ENCODE measurements around the gene DMXL1. TPM values are rescaled to one million over a fixed set of nuclear protein-coding genes. Genes with fewer than 3 reads are reported as not detected.
A peak's percentile ranks its signal among the peaks of the same experiment; 100 is the strongest.

The DMXL1 gene
- total RNA-seq, 1 donor from 2014 or later, result 48.3 TPM

GRCh38 chr5:119257613-119258012 lies 186.7 kb downstream of the DMXL1 start:
- Mint-ChIP-seq H3K4me3 (ENCODE audit: low read depth) (no peak overlapping the region), H3K27ac (no peak overlapping the region), H3K4me1 (ENCODE audit: low read depth) (no peaks in the 10 kb centered on the region), H3K27me3 (no peaks in the 10 kb centered on the region), H3K9me3 (ENCODE audit: low read depth) (peaks cover 39% of the 10 kb centered on the region), H3K36me3 (ENCODE audit: insufficient read depth) (peaks cover 16% of the 10 kb centered on the region)
- DNase-seq (ENCODE audit: low spot score, unreplicated experiment), result no peak
- no peak for TF ChIP-seq CTCF (IDR thresholded peaks at IDR 0.05; ENCODE audit: unreplicated experiment)

- H3K27me3 Mint-ChIP-seq, result peaks cover 7% of the 10 kb centered on the region
- no peak overlapping the region for H3K27ac Mint-ChIP-seq
- H3K9me3 Mint-ChIP-seq (ENCODE audit: low read depth), result peaks cover 3% of the 10 kb centered on the region
- H3K4me3 Mint-ChIP-seq (ENCODE audit: low read depth), result no peak overlapping the region
- DNase-seq (ENCODE audit: low spot score, unreplicated experiment), result no peak
- TF ChIP-seq CTCF (IDR thresholded peaks at IDR 0.05; ENCODE audit: unreplicated experiment), result no peak
- peaks cover 3% of the 10 kb centered on the region for H3K4me1 Mint-ChIP-seq (ENCODE audit: low read depth)
- H3K36me3 Mint-ChIP-seq (ENCODE audit: insufficient read depth), result no peaks in the 10 kb centered on the region
These were observed 192.8 kb downstream of the DMXL1 start for GRCh38 chr5:119263639-119264038.

GRCh38 chr5:119264186-119264585 lies 193.3 kb downstream of the DMXL1 start:
- H3K4me3 Mint-ChIP-seq (ENCODE audit: low read depth), result no peak overlapping the region
- H3K36me3 Mint-ChIP-seq (ENCODE audit: insufficient read depth), result no peaks in the 10 kb centered on the region
- peaks cover 3% of the 10 kb centered on the region for H3K9me3 Mint-ChIP-seq (ENCODE audit: low read depth)
- no peak for DNase-seq (ENCODE audit: low spot score, unreplicated experiment)
- peaks cover 3% of the 10 kb centered on the region for H3K4me1 Mint-ChIP-seq (ENCODE audit: low read depth)
- no peak overlapping the region for H3K27ac Mint-ChIP-seq
- TF ChIP-seq CTCF (IDR thresholded peaks at IDR 0.05; ENCODE audit: unreplicated experiment), result no peak
- H3K27me3 Mint-ChIP-seq, result peaks cover 7% of the 10 kb centered on the region

GRCh38 chr5:119267958-119268386 lies 197.1 kb downstream of the DMXL1 start:
- H3K27me3 Mint-ChIP-seq, result peaks cover 7% of the 10 kb centered on the region
- no peak for TF ChIP-seq CTCF (IDR thresholded peaks at IDR 0.05; ENCODE audit: unreplicated experiment)
- peaks cover 10% of the 10 kb centered on the region for H3K4me1 Mint-ChIP-seq (ENCODE audit: low read depth)
- peak overlapping the region; percentile 90 for H3K27ac Mint-ChIP-seq
- no peaks in the 10 kb centered on the region for H3K36me3 Mint-ChIP-seq (ENCODE audit: insufficient read depth)
- peak overlapping the region; percentile 80 for H3K4me3 Mint-ChIP-seq (ENCODE audit: low read depth)
- peak; percentile 75 for DNase-seq (ENCODE audit: low spot score, unreplicated experiment)
- H3K9me3 Mint-ChIP-seq (ENCODE audit: low read depth), result no peaks in the 10 kb centered on the region

- H3K27ac Mint-ChIP-seq, result peak overlapping the region; percentile 90
- peaks cover 14% of the 10 kb centered on the region for H3K4me1 Mint-ChIP-seq (ENCODE audit: low read depth)
- H3K27me3 Mint-ChIP-seq, result peaks cover 7% of the 10 kb centered on the region
- no peaks in the 10 kb centered on the region for H3K36me3 Mint-ChIP-seq (ENCODE audit: insufficient read depth)
- peak overlapping the region; percentile 80 for H3K4me3 Mint-ChIP-seq (ENCODE audit: low read depth)
- H3K9me3 Mint-ChIP-seq (ENCODE audit: low read depth), result no peaks in the 10 kb centered on the region
- DNase-seq (ENCODE audit: low spot score, unreplicated experiment), result peak; percentile 92
- TF ChIP-seq CTCF (IDR thresholded peaks at IDR 0.05; ENCODE audit: unreplicated experiment), result no peak
These were observed 197.6 kb downstream of the DMXL1 start for GRCh38 chr5:119268387-119269060.
